ENCODE measurements around the gene SNTG2.

Gene SNTG2

GRCh38 chr2:1249897-1250687 is 299.4 kb downstream of the SNTG2 start:
- DNase-seq, result no peak

GRCh38 chr2:1251520-1251919 is 300.9 kb downstream of the SNTG2 start:
- DNase-seq, result no peak

- DNase-seq, result no peak
Measured at GRCh38 chr2:1253629-1254028, 303.0 kb downstream of the SNTG2 start.

- no peak for DNase-seq
Measured at GRCh38 chr2:1254662-1255343, 304.2 kb downstream of the SNTG2 start.

GRCh38 chr2:1256632-1257324 is 306.1 kb downstream of the SNTG2 start:
- no peak for DNase-seq

- DNase-seq, result no peak
Measured at GRCh38 chr2:1257334-1257733, 306.7 kb downstream of the SNTG2 start.

- no peak for DNase-seq
Measured at GRCh38 chr2:1259746-1260145, 309.1 kb downstream of the SNTG2 start.

GRCh38 chr2:1262609-1263008 is 312.0 kb downstream of the SNTG2 start:
- no peak for DNase-seq

- DNase-seq, result no peak
Measured at GRCh38 chr2:1265454-1265853, 314.8 kb downstream of the SNTG2 start.

- no peak for DNase-seq
Measured at GRCh38 chr2:1266351-1266750, 315.7 kb downstream of the SNTG2 start.

- DNase-seq, result no peak
Measured at GRCh38 chr2:1268034-1268433, 317.4 kb downstream of the SNTG2 start.

- no peak for DNase-seq
Measured at GRCh38 chr2:1269812-1270211, 319.2 kb downstream of the SNTG2 start.

- no peak for DNase-seq
Measured at GRCh38 chr2:1272835-1273234, 322.2 kb downstream of the SNTG2 start.

GRCh38 chr2:1277634-1278033 is 327.0 kb downstream of the SNTG2 start:
- no peak for DNase-seq

GRCh38 chr2:1278125-1278524 is 327.5 kb downstream of the SNTG2 start:
- no peak for DNase-seq

- DNase-seq, result no peak
Measured at GRCh38 chr2:1278861-1279260, 328.2 kb downstream of the SNTG2 start.

- no peak for DNase-seq
Measured at GRCh38 chr2:1282552-1282951, 331.9 kb downstream of the SNTG2 start.

GRCh38 chr2:1283020-1283801 is 332.6 kb downstream of the SNTG2 start:
- no peak for DNase-seq

- DNase-seq, result no peak
Measured at GRCh38 chr2:1283871-1284270, 333.2 kb downstream of the SNTG2 start.

GRCh38 chr2:1286929-1287328 is 336.3 kb downstream of the SNTG2 start:
- no peak for DNase-seq

- no peak for DNase-seq
Measured at GRCh38 chr2:1287427-1287826, 336.8 kb downstream of the SNTG2 start.

- DNase-seq, result no peak
Measured at GRCh38 chr2:1294900-1295299, 344.3 kb downstream of the SNTG2 start.

GRCh38 chr2:1295740-1296139 is 345.1 kb downstream of the SNTG2 start:
- no peak for DNase-seq

Data from midbrain (tissue), 1 donor.